CD4-positive, alpha-beta T cell treated with Interleukin-15 for 4 hours (primary cell): ENCODE measurements around the gene KCNJ15.
"Not testable (repeated sequence)": the region's sequence is repeated elsewhere in the genome, so short reads cannot be mapped to it uniquely, and the experiment has no call there.

Source experiments
- DNase-seq: peaks from one replicate; pipeline ENCODE4 v3.0.0-alpha.2; 2020; ENCODE audit warnings: low spot score

Gene KCNJ15

GRCh38 chr21:38244885-38245869 is 11.6 kb upstream of the KCNJ15 start:
- peak; percentile 48 for DNase-seq

DNA sequence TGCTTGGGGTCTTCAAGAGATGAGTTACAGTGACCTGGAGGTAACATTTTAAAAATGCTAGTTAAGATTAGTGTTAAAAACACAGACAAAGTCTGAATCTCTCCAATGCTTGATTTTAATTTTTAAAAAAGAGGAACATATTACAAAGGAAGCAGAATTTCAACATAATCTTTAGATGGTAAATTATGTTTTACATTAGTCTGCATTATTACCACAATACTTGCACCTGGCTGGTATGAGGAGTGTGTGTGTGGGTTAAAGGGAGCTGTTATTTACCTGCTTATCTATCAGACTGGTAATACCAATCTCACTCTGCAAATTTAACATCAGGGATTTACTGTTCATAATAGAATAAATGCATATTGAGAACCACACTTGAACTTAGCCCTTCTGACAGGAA is 10.3 kb upstream of the KCNJ15 start:
- no peak for DNase-seq

GRCh38 chr21:38247054-38247453 is 9.7 kb upstream of the KCNJ15 start:
- not testable (repeated sequence) for DNase-seq

GRCh38 chr21:38247738-38248510 is 8.9 kb upstream of the KCNJ15 start:
- DNase-seq, result no peak

- no peak for DNase-seq
Measured at GRCh38 chr21:38249256-38249655, 7.5 kb upstream of the KCNJ15 start.

DNA sequence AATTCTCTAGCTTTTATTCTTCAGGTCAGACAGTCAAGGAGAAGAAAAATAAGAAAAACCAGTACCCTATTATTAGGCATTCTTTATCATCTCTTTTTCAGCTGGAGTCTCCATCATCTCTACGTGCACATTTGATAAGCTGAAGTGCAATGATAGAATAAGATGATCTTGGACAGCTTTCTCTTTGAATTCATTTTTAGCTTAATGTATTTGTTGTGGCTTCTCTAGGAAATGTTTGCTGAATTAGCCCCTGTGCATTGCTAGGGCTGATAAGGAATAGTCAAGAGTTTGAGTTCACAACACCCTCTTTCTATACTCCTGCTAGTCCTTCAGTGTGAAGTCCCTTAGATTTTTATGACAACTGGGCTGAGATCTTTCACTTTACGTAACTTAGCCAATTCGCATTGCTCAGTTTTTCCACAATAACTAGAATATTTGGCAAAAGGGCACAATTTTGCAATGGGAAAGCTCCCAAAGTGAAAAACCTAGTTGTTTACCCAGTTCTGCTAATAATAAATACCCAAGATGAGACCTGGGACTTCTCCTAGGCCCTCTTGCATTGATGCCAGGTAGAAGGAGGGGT is 7.0 kb upstream of the KCNJ15 start:
- no peak for DNase-seq

GRCh38 chr21:38250991-38251418 is 5.8 kb upstream of the KCNJ15 start:
- no peak for DNase-seq

DNA sequence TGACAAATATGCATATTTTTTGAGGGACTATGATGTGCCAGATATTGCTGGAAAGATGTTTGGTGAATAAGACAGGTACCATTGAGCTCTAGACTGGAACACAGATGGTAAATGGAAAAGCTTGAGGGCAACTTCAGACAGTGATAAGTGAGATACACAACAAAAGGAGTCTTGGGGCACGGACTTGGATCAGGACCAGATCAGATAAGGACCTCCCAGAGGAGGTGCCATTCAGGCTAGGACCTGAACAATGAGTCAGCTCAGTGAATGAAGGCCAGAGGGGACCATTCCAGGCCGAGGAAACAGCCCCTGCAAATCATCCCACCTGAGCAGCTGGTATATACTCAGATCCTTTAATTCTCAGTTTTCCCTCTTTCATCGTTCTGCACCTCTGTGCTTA is 1.8 kb upstream of the KCNJ15 start:
- DNase-seq, result no peak

- no peak for DNase-seq
Measured at GRCh38 chr21:38255571-38256117, 1.1 kb upstream of the KCNJ15 start.

GRCh38 chr21:38257667-38258066 is 876 bp downstream of the KCNJ15 start:
- no peak for DNase-seq

DNA sequence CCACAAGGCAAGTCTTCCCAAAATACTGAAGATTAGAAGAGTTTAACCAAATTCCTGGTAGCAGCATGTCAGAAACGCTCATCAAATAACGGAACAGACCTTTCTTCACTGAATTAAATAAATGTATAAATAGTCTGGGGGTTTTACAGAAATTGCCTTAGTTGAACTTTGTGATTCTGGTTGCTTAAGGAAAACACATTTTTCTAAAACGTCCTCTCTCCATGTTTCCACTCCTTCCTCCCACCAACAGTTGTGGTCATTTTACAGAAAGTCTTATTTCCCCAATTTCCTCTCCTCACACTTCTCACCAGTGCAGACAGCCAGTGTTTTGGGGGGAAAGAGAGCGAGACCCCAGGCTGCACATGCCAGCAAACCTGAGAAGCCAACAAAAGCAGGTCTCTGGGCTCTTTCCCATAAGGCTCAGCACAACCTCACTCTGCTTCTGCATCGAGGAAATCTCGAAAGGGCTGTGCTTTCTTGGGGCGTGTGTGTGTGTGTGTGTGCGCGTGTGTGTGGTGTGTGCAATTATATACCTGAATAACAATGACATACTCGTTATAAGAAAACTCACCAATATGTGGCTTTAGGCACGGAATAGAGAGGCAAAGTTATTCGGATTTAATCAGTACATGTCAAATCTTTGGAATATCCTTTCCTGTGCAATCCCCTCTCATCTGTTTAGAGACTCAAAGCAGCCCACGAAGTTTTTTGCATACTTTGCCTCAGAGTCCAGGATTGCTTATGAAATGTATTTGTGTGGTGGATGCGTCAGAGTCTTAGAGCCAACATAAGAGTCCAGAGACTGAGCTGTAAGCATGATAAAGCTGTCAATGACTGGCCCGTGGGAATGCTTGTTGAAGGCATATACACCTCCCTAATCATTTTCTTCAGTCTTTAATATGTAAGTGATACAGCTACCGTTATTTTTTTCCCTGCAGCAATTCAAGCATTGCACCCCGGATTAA is 2.0 kb downstream of the KCNJ15 start:
- no peak for DNase-seq

DNA sequence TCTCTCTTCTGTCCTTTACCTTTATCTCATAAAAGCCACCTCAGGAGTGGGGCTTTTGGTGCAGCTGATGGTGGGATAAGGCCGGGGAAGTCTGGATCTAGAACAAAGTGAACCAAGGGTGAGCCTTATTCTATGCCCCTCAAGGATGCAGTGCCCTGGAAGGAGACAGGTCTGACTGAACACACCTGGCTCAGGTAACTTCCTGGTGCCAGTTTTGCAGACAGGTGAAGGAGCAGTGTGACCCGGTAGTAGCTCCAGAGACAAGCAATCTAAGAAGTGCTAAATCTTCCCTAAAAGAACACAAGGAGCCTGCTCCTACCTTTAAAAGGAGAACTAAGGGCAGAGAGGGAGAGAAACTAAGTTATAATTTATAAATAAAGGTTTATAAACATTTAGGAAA is 2.9 kb downstream of the KCNJ15 start:
- no peak for DNase-seq

DNA sequence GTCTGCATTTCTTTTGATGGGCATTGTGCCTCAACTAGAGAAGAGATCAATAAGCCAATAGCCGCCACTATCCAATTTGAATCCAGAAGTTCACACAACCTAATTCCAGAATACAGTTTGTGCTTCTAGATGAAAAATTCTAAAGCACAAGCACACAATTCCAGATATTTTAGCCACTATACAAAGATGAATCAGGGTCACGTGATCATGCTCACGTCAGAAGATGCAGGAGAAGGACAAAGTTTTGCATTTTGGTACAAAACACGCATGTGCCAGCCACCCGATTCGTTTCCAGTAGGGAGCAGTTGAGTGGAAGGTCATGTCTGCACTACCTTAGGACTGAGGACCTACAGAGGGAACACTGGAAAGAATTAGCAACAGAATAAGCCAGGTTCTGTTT is 3.6 kb downstream of the KCNJ15 start:
- no peak for DNase-seq

- no peak for DNase-seq
Measured at GRCh38 chr21:38261851-38262250, 5.1 kb downstream of the KCNJ15 start.

GRCh38 chr21:38263493-38263892 is 6.7 kb downstream of the KCNJ15 start:
- DNase-seq, result no peak

DNA sequence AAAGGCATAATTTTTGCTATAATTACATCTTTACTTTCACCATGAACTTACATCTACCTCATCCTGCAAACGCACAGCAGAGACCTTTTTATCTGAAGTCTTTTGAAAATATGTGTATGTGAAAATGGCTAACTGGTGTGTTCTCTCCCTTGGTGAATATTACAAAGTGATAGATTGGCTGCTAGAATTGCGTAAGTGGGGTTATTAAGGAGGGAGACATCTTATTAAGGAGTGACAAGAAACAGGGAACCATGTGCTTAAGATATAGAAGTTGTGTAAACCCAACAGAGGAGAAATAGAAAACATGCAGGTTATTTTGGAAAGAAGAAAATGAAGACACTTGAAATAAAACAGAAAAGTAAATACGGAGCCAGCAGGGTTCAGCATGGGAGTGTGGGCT is 7.8 kb downstream of the KCNJ15 start:
- DNase-seq, result no peak

DNA sequence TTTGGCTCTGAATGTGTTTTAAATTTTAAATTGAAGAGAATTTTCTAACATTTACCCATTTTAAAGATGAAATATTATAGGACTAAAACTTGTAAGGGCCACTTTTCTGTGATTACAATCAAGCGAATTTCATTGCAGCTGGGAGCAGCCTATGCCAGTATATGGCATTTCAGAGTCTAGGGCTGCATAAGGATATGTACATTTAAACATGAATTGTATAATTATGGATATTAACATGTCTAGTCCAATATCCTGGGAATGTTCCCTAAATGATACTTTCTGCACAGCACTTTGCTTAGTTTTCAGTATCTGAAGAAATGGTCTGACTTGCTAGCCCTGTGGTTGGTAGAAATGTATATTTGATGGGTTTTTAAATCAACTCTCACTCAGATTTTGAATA is 8.4 kb downstream of the KCNJ15 start:
- no peak for DNase-seq

DNA sequence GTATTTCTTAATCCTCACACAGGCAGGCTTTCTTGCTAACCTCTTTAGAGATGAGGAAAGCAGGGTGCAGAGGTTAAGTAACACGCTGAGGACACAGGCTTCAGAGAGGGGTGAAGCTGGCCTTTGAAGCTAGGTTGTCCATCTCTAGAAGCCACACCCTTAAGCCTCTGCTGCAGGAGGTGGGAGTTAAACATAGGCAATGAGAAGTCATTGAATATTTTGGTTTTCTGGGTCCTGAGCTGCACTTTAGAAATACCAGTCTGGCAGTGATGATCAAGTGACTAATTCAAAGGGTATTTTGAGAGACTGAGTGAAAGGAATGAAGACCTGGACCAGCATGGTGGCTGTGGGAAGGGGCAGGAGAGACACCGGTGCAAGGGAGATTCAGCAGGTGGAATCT is 9.9 kb downstream of the KCNJ15 start:
- DNase-seq, result no peak

DNA sequence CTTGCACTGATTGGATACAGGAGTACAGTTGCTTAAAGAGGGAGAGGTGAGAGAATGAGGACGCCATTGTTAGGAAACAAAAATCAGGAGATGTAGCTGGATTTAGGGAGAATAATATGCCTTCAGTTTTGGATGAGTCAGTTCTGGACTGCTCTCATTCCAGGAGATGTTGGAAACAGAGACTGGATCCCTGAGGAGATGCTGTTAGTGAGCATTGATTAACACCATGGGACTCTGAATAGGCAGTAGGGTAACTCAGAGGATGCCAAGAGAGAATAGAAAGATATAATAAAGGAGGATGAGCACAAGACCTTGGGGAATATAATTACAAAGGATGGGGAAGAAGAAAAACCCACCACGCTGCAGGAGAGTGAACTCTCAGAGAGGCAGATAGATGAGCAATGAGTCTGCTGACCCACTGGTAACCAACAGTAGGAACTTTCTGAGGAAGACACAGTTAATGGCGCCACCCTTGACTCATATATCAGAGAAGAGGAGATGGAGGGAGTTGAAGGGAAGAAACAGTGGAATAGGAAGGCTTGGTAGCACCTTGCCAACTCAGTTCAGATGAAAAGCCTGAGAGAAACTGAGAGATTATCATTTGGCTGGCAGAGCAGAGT is 10.5 kb downstream of the KCNJ15 start:
- no peak for DNase-seq

- DNase-seq, result no peak
Measured at GRCh38 chr21:38267991-38268863, 11.4 kb downstream of the KCNJ15 start.
